Left lung (tissue), 10 donors: Measurements from ENCODE around the gene C17orf50. TPM values are rescaled to one million over a fixed set of nuclear protein-coding genes. Genes with fewer than 3 reads are reported as not detected.

Experiments
- ATAC-seq: fragments of 200-7000 bp; cut with Tn5 transposase; one replicate; pipeline ENCODE4 v1.9.1; 2020; ENCODE audit warnings: moderate library complexity
- DNase-seq, 4 donors: peaks; one replicate each; pipeline ENCODE4 v3.0.0-alpha.2; 2013 to 2020
- H3K27ac ChIP-seq, 2 donors: fragments of 200-600 bp; sonication (generic) in 1 of 2; one replicate each; pipeline versions ENCODE4 v1.5.0 to v1.8.0; 2020 to 2021
- H3K27me3 ChIP-seq, 2 donors: fragments of 200-600 bp; sonication (generic) in 1 of 2; one replicate each; pipeline versions ENCODE4 v1.5.0 to v1.8.0; 2020 to 2021
- H3K36me3 ChIP-seq, 2 donors: fragments of 200-600 bp; sonication (generic) in 1 of 2; one replicate each; pipeline versions ENCODE4 v1.5.0 to v1.8.0; 2020 to 2021
- H3K4me1 ChIP-seq, 2 donors: fragments of 200-600 bp; one replicate each; pipeline ENCODE4 v1.8.0; 2021
- H3K4me3 ChIP-seq, 2 donors: fragments of 200-600 bp; sonication (generic) in 1 of 2; one replicate each; pipeline versions ENCODE4 v1.5.0 to v1.8.0; 2020 to 2021; ENCODE audit warnings: mild to moderate bottlenecking in 1 of 2
- H3K9me3 ChIP-seq, 2 donors: fragments of 200-600 bp; sonication (generic) in 1 of 2; one replicate each; pipeline versions ENCODE4 v1.5.0 to v1.8.0; 2020 to 2021
- intact Hi-C, 2 donors: fragments of 100-400 bp; cut with DNase I; formaldehyde crosslinking; loops; one replicate each; pipeline versions ENCODE4 v1.11.2 to v1.14.2; 2022
- polyA plus RNA-seq, 6 donors: library from polyadenylated mRNA; unstranded; fragments of 120-200 nt; gene quantifications; one replicate each; pipeline ENCODE4 v1.2.1, GENCODE V29; 2013; ENCODE audit not compliant: insufficient read length in 6 of 6
- total RNA-seq, 2 donors: library from RNA; stranded (reverse); fragmentation: NEBNext Ultra II Directional; extraction: Animal tissue kit (Norgen Biotek cat#: 25700); gene quantifications; one replicate each; pipeline ENCODE4 v1.2.1, GENCODE V29; 2021
- TF ChIP-seq, protein P1 (sequence below), 2 donors: fragments of 200-600 bp; sonication (generic) in 1 of 2; IDR thresholded peaks; one replicate each; pipeline versions ENCODE4 v1.5.0 to v1.8.0; 2021; ENCODE audit warnings: antibody characterized with exemption in 2 of 2
- donor health status: DM: no; HTN: yes; CAD: no.
- donor health status: DM: no; HTN: no; CAD: no.

The C17orf50 gene
- total and polyA plus RNA-seq, 8 donors: 0.16 to 0.21 (median 0.20) TPM; not detected in 5

GRCh38 chr17:35729405-35729833 lies 31.3 kb upstream of the C17orf50 start:
- Histone ChIP-seq H3K27me3 (peaks cover 0 to 21% of the 10 kb centered on the region in 2 donors), H3K36me3 (peaks cover 0 to 46% of the 10 kb centered on the region in 2 donors), H3K4me3 (no peak overlapping the region), H3K9me3 (no peaks in the 10 kb centered on the region), H3K27ac (no peak overlapping the region), H3K4me1 (peaks cover 3 to 9% of the 10 kb centered on the region in 2 donors)
- TF ChIP-seq, protein P1, sequence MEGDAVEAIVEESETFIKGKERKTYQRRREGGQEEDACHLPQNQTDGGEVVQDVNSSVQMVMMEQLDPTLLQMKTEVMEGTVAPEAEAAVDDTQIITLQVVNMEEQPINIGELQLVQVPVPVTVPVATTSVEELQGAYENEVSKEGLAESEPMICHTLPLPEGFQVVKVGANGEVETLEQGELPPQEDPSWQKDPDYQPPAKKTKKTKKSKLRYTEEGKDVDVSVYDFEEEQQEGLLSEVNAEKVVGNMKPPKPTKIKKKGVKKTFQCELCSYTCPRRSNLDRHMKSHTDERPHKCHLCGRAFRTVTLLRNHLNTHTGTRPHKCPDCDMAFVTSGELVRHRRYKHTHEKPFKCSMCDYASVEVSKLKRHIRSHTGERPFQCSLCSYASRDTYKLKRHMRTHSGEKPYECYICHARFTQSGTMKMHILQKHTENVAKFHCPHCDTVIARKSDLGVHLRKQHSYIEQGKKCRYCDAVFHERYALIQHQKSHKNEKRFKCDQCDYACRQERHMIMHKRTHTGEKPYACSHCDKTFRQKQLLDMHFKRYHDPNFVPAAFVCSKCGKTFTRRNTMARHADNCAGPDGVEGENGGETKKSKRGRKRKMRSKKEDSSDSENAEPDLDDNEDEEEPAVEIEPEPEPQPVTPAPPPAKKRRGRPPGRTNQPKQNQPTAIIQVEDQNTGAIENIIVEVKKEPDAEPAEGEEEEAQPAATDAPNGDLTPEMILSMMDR (IDR thresholded peaks at IDR 0.05): no peak
- intact Hi-C loops: no loop called here
- DNase-seq: no peak
- no peak for ATAC-seq

- H3K27me3 ChIP-seq: peaks cover 0 to 21% of the 10 kb centered on the region in 2 donors
- DNase-seq (no peak), ATAC-seq (no peak)
- no peak overlapping the region for H3K4me3 ChIP-seq
- no peaks in the 10 kb centered on the region for H3K9me3 ChIP-seq
- peaks cover 0 to 35% of the 10 kb centered on the region in 2 donors for H3K36me3 ChIP-seq
- H3K4me1 ChIP-seq: peaks cover 3 to 9% of the 10 kb centered on the region in 2 donors
- intact Hi-C loops: no loop called here
- TF ChIP-seq, protein P1 (IDR thresholded peaks at IDR 0.05): no peak
- no peak overlapping the region for H3K27ac ChIP-seq
Measured at GRCh38 chr17:35730400-35731005, 30.2 kb upstream of the C17orf50 start.

DNA sequence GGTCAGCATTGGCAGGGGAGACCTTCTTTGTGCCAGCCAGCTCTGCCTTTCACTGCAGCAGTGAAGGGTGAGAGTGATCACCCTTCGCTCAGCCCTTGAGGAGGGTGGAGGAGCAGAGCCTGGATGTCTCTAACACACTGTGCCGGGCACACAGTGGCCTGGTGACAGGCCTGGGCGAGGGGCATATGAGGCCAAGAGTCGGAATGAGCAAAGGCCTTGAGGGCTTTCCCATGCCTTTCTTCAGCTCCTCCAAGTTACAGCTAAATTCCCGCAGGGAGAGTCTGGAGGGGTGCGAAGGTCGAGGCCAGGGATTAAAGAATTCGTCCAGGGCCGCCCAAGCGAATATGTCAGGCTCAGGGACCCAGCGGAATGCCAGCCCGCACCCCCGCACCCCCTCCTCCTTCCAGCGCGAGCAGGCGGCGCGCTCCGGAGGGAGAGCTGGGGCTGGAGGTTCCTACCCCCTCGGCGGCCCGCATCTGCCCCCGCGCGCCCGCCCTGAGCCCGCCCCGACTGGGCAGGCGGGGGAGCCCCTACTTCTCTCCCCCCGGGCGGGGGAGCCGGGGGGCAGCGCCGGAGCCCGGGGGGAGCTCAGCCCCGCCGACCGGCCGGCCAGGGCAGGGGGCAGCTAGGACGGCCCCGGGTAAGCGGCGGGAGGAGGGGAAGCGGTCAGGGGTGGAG lies 29.3 kb upstream of the C17orf50 start, which contains the start of gene RASL10B:
Gene RASL10B (plus strand): TSS at position 401 of the 678 bp plus-strand sequence. CDS start 3,546 bp downstream, outside the sequence.
- H3K4me3 ChIP-seq: peak within 1 kb of the TSS; percentile 34 to 39
- peaks cover 0 to 21% of the 10 kb centered on the region in 2 donors for H3K27me3 ChIP-seq
- ATAC-seq (peak; percentile 92), DNase-seq (no peak)
- no peaks in the 10 kb centered on the region for H3K9me3 ChIP-seq
- peaks cover 3 to 9% of the 10 kb centered on the region in 2 donors for H3K4me1 ChIP-seq
- TF ChIP-seq, protein P1 (IDR thresholded peaks at IDR 0.05): no peak
- no peak within 1 kb of the TSS for H3K27ac ChIP-seq
- peaks cover 0 to 26% of the 10 kb centered on the region in 2 donors for H3K36me3 ChIP-seq
- intact Hi-C loops: no loop called here

DNA sequence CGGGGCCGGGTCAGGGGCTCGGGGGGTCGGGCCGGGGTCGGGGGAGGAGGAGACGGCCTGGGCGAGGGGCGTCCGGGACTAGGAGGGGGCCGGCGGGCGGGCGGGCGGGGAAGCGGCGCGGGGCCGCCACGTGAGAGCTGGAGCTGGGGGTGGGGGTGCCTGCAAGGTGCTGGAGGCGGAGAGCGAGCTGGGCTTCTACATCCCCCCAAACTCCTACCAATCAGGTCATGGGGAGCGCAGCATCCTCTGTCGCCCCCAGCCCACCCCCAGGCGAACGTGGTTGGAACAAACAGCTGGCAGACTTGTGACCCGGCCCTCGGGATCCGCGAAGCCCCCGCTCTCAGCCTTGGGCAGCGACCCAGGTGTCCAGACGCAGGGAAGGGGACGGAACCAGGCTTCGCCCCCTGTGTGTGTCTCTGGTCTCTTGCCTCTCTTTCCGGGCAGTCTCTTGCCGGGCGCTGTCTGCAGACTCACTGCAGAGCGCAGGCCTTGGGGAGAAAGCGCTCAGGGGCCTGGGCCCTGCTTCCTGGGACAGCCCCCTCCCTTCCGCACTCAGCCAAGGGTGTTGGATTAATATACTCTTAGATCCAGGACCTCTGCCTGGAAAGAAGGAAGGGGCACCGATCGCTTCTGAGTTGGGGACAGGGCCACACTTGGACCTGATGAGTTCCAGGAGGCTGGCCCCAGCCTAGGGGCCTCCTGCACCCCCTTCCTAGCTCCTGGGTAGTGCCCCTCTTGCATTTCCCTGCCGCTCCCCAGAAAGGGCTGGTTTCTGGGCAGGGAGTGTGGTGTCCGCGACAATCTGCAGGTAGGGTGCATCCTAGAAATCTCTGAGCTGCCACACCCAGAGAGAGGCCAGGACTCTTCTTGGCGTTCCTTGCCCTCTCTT lies 28.5 kb upstream of the C17orf50 start:
- DNase-seq: no peak
- H3K27ac ChIP-seq: no peak overlapping the region
- intact Hi-C loops: no loop called here

More for the DNA sequence above, 28.5 kb upstream of the C17orf50 start:
- Histone ChIP-seq H3K36me3 (peaks cover 0 to 18% of the 10 kb centered on the region in 2 donors), H3K4me3 (peak overlapping the region; percentile 34 to 39), H3K27me3 (peaks cover 0 to 21% of the 10 kb centered on the region in 2 donors), H3K9me3 (no peaks in the 10 kb centered on the region), H3K4me1 (peaks cover 3 to 9% of the 10 kb centered on the region in 2 donors)
- TF ChIP-seq, protein P1 (IDR thresholded peaks at IDR 0.05): no peak
- ATAC-seq: peak; percentile 29
